GM04504 (cell line): ENCODE data around the gene GLTPD2.

Experiments
- DNase-seq: peaks from one replicate; pipeline ENCODE4 v3.0.0-alpha.2; 2012; ENCODE audit warnings: low read depth

Gene GLTPD2

GRCh38 chr17:4788807-4789700 is at the start of gene GLTPD2:
Gene GLTPD2, plus strand, starts transcription at chr17:4788964. Its CDS starts 48 bp downstream, at chr17:4789012.
- no peak for DNase-seq

DNA sequence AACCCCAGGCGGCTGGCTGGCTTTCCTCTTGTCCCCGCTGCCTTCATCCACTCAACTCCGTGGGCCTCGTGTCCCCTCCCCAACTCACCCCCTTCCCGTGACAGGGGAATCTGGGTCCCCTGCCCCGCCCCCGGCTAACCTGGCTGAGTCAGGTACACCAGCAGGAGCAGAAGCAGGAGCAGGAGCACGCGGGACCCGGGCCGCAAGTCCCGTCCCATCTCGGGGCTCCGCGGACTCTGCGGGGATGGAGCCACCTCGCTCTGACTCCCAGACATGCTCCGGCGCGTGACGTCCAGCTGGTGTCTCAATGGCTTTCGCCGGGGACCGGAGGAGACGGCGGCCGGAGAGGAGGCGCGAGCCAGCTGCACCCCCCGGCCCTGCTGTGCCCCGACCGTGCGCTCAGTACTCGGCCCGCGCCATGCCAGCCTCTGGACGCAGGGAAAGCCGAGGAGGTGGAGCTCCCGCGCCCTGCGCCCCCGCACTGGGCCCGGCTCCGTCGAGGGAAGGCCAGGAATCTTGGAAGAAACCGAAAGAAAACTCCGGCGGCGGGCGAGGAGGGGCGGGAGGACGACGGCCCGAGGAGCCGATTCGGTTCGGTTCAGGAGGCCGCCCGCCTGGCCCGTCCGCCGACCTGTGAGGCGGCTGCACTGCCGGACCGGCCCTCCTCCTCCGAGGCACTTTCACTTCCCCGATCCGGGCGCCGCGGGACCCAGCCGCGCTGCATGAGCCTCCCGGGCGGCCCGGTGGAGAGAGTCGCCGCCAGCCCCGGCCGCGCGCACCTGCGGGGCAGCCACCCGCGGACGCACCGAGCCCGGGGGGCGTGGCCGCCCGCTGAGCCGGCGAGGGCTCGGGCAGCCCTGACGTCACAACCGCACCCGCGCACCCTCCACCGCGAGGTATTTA is 49.4 kb upstream of the GLTPD2 start, which contains the start of the genes CXCL16 and ZMYND15:
Gene CXCL16 (minus strand): TSS at position 807 of the 903 bp plus-strand sequence. CDS start 589 bp downstream, at position 218.
Gene ZMYND15 (plus strand): TSS at position 712 of the 903 bp plus-strand sequence. CDS start 716 bp downstream, outside the sequence.
- DNase-seq = no peak

DNA sequence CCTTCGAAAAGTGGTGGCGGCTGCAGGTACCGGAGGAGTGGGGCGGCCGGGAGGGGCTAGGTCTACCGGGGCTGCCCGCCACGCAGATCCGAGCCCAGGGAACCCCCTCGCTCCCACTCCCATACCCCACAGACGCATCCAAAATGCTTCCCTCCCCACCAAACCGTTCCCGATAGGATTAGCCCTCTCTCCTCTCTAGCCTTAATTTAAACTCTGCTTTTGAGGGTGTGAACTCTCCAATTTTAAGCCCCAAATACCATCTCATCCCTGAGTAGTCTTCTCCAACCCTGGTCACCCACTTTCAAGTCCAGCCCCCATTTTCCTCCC is 48.8 kb upstream of the GLTPD2 start:
- DNase-seq = no peak

- DNase-seq = no peak
Measured at GRCh38 chr17:4740584-4740983, 48.2 kb upstream of the GLTPD2 start.

DNA sequence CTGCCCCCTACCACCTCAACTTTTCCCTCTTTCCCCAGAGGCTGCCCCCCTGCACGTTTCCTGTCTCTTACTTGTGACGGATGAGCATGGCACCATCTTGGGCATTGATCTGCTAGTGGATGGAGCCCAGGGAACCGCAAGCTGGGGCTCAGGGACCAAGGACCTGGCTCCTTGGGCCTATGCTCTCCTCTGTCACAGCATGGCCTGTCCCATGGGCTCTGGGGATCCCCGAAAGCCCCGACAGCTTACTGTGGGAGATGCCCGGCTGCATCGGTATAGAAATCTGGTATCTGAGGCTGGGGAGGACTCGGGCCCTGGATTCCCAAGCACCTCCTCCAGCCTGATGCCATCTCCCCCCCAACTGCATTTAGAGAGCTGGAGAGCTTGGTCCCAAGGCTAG is 47.2 kb upstream of the GLTPD2 start:
- DNase-seq = no peak

DNA sequence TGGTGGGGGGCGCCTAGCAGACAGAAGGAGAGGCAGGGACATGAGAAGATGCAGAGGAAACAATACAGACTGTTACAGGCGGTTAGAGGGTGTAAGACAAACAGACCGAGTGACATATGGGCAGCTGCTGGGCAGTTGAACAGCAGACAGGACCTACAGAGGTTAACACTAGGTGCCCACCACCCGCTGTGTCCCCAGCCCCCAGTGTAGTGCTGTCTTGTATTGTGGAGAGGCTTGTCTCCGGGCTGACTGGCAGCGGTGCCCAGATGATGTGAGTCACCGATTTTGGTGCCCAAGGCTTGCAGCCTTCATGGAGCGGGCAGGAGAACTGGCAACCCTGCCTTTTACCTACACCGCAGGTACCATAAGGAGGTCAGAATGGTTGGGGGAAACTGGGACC is 46.6 kb upstream of the GLTPD2 start:
- no peak for DNase-seq

DNA sequence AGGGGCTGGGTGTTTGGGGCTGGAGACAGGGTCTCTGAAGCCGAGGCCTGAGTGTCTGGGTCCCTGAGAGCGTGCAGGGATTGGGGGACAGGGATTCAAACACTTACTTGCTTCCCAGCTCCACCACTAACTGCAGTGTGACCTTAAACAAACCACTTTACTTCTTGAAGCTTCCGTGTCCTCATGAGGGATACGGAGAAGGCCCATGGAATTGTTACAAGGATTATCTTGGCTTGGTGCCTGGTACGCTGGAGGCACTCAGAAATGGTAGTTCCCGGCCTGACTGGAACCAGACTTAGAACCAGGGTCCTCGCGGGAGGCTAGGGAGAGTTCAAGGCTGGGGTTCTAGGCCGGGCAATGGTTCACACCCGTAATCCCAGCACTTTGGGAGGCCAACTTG is 46.1 kb upstream of the GLTPD2 start:
- DNase-seq = no peak

DNA sequence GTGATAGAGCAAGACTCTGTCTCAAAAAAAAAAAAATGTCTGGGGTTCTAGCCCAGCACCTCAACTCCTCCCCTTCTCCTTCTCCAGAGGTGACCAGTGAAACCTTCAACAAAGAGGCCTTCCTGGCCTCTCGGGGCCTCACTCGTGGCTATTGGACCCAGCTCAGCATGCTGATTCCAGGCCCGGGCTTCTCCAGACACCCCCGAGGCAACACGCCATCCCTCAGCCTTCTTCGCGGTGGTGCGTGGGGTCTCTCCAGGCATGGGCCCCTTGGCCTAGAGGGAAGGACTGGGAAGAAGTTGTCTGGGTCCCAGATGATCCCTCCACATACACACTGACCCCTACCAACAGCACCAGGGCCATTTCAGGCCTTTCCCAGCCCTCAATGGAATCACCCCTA is 45.5 kb upstream of the GLTPD2 start:
- no peak for DNase-seq

DNA sequence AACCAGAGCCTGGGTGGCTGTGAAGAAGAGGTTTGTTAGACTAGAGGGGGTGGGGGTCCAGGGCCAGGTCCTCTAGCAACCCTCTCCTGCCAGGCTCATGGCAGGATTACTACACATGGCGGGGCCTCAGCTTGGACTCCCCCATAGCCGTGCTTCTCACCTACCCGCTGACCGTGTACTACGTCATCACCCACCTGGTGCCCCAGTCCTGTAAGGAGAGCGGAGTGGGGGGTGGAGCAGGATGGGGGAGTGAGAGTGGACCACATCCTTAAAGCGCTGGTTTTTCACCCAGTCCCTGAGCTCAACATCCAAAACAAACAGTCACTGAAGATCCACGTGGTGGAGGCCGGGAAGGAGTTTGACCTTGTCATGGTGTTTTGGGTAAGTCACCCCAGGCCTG is 44.9 kb upstream of the GLTPD2 start:
- no peak for DNase-seq

DNA sequence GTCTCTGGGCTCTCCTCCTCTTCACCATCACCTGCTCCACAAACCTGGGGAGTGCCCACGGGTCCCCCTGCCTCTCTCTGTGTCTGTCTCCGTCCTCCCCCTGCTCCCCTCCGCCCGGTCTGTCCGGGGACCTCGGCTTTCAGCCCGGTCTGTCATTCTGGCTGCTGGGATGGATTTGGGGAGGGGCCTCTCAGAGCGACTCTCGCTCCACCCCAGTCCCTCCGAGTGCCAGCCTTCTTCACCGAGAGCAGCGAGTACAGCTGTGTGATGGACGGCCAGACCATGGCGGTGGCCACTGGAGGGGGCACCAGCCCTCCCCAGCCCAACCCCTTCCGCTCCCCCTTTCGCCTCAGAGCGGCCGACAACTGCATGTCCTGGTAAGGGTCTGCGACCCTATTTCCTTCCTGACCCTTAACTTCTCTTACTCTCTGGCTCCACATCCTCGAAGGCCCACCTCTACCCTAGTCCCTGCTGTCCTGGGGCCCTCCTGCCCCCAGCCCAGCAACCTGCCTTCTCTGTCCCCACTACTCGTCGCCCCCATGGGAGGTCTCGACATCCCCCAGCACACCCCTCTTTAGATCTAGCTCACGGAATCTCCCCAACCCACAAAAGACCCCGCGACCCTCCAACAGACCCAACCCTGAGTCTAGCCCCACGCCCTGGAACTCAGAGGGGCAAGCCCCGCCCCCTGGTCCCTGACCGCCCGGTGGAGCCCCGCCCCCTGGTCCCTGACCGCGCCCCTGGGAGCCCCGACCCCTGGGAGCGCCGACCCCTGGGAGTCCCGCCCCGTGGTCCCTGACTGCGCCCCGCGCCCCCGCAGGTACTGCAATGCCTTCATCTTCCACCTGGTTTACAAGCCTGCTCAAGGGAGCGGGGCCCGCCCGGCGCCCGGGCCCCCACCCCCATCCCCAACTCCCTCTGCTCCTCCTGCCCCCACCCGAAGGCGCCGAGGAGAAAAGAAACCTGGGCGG is 43.5 kb upstream of the GLTPD2 start:
- no peak for DNase-seq

GRCh38 chr17:4747847-4748246 is 40.9 kb upstream of the GLTPD2 start:
- DNase-seq = no peak

GRCh38 chr17:4748686-4749085 is 40.1 kb upstream of the GLTPD2 start:
- DNase-seq = no peak

GRCh38 chr17:4750606-4751005 is 38.2 kb upstream of the GLTPD2 start:
- DNase-seq = no peak

DNA sequence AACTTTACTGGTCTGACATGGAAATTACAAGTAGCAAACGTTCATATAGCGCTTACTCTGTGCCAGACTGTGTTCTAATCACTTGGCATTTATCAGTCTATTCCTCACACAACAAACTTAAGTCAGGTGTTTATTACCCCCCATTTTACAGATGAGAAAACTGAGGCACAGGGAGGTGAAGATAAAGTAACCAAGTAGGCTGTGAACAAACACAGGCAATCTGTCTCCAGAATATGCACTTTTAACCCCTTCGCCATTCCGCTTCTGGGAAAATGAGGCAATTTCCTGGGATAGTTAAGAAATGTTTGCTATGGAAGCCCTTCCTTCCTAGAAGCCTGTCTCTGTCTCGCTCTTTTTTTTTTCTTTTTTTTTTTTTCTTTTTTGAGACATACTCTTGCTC is 36.8 kb upstream of the GLTPD2 start:
- no peak for DNase-seq

DNA sequence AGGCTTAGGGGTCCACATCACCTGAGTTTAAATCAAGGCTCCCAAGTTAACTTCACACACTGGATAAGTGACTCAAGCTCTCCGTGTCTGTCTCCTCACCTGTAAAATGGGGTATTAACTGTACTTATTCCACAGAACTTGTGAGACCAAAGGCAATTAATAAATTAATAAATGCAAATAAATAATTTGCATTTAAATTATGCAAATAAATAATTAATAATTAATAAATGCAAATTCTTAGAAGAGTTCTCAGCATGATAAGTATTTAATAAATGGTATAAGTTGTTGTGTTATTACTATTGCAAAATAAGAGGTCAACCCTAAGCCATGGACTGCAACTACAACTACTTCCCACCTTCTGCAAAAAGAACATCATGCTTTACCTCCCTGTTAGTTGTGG is 35.4 kb upstream of the GLTPD2 start:
- DNase-seq = no peak

DNA sequence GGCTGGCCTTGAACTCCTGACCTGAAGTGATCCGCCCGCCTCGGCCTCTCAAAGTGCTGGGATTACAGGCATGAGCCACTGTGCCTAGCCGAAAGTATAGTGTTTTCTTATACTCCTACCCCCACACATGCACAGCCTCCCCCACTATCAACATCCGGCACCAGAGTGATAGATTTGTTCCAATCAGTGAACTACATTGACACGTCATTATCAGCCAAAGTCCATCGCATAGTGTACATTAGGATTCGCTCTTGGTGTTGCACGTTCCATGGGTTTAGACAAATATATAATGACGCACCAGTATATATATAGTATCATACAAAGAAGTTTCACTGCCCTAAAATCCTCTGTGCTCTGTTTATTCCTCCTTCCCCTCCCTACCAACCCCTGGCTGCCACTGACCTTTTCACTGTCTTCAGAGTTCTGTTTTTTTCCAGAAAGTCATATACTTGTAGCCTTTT is 29.0 kb upstream of the GLTPD2 start:
- no peak for DNase-seq

GRCh38 chr17:4764595-4764994 is 24.2 kb upstream of the GLTPD2 start:
- DNase-seq = no peak

GRCh38 chr17:4766201-4766600 is 22.6 kb upstream of the GLTPD2 start:
- DNase-seq = no peak

DNA sequence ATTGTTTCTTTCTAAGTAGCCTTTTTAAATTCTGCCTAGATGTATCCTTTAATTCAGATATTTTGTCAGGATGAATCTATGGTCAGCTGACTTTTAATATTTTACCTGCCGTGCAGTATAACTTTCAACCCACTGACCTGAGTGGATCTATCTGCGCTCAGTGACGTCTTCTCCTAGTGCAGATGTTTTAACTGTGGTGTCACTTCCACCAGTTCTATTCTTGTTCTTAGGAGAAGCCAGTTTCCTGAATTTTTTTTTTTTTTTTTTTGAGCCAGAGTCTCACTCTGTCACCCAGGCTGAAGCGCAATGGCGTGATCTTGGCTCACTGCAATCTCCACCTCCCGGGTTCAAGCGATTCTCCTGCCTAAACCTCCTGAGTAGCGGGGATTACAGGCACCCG is 22.0 kb upstream of the GLTPD2 start:
- no peak for DNase-seq

DNA sequence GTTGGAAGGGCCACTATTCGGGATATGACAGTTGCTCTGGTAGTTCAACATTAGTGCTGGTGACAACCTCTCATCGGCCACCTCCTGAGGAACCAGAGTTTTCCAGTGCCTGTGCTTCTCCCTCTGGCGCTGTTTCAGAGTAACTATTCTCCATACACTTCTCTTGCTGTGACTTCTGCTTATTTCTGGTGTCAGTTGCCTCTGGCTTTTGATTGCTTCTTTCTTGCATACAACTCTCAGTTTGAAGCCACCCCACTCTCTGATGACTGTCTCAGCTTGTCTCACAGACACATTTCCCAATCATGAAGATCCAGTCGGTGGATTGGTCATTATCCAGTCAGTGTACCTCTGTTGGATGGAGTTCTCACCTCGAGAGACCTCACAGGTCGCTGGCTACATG is 20.5 kb upstream of the GLTPD2 start:
- no peak for DNase-seq

DNA sequence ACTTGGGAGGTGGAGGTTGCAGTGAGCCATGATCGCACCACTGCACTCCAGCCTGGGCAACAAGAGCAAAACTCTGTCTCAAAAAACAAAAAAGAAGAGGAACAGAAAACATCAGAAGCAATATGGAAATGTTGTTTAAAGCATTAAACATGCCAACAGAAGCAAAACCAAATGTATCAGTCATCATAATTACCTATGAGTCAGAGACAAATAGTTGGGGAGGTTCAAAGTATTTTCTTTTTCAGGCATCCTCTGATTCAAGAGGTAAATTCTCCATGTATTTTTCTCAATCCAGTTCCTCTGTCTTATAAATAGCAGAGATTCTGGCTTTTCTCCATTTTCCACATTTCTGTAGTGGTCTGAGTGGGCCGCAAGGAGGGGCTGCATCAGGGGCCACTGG is 19.1 kb upstream of the GLTPD2 start:
- DNase-seq = no peak
